Prostate gland (tissue), 2 donors: Measurements from ENCODE around the gene LRCH3.

Experiments
- POLR2A ChIP-seq: fragments of 450-650 bp; IDR thresholded peaks from one replicate; pipeline ENCODE4 v1.6.1; 2016; ENCODE audit warnings: antibody characterized with exemption, mild to moderate bottlenecking
- POLR2AphosphoS5 ChIP-seq: sonication (generic); formaldehyde crosslinking; IDR thresholded peaks from one replicate; pipeline ENCODE4 v1.6.1; 2017; ENCODE audit warnings: antibody characterized with exemption
- TF ChIP-seq, protein P1 (sequence below), 4 experiments: fragments of 200-600 bp in 2 of 4; fragments of 450-650 bp in 2 of 4; sonication (generic) in 2 of 4; IDR thresholded peaks; 1 replicate in 3 of 4; 2 replicates in 1 of 4; pipeline ENCODE4 v1.5.1; 2016 to 2019; ENCODE audit warnings: antibody characterized with exemption in 4 of 4, mild to moderate bottlenecking in 2 of 4, moderate library complexity in 2 of 4

DNA sequence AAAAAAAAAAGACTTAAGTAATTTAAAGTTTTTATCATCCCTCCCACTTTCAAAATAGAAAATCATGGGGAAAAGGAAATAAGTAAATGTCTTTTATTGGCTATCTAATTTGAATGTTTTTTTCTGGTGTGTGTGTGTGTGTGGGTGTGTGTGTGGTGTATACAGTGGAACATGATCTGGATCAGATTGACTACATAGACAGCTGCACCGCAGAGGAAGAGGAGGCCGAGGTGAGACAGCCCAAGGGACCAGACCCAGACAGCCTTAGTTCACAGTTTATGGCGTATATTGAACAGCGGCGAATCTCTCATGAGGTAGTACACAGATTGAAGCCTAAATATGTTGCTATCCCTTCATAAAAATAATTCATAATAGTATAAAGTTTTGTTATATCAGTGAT, 44.5 kb downstream of the LRCH3 start:
- TF ChIP-seq, protein P1, sequence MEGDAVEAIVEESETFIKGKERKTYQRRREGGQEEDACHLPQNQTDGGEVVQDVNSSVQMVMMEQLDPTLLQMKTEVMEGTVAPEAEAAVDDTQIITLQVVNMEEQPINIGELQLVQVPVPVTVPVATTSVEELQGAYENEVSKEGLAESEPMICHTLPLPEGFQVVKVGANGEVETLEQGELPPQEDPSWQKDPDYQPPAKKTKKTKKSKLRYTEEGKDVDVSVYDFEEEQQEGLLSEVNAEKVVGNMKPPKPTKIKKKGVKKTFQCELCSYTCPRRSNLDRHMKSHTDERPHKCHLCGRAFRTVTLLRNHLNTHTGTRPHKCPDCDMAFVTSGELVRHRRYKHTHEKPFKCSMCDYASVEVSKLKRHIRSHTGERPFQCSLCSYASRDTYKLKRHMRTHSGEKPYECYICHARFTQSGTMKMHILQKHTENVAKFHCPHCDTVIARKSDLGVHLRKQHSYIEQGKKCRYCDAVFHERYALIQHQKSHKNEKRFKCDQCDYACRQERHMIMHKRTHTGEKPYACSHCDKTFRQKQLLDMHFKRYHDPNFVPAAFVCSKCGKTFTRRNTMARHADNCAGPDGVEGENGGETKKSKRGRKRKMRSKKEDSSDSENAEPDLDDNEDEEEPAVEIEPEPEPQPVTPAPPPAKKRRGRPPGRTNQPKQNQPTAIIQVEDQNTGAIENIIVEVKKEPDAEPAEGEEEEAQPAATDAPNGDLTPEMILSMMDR (IDR thresholded peaks at IDR 0.05): no peak
- no peak for TF ChIP-seq POLR2A
- no peak for TF ChIP-seq POLR2AphosphoS5
